ENCODE measurements around the gene USP6NL. TPM values are rescaled to one million over a fixed set of nuclear protein-coding genes. Genes with fewer than 3 reads are reported as not detected.

Gene USP6NL
- total and polyA plus RNA-seq, 9 of the 15 experiments (the other 6 are each of a cell fraction or from before 2014, with no cell fraction given), result 3.2 to 26.6 (median 19.8) TPM

DNA sequence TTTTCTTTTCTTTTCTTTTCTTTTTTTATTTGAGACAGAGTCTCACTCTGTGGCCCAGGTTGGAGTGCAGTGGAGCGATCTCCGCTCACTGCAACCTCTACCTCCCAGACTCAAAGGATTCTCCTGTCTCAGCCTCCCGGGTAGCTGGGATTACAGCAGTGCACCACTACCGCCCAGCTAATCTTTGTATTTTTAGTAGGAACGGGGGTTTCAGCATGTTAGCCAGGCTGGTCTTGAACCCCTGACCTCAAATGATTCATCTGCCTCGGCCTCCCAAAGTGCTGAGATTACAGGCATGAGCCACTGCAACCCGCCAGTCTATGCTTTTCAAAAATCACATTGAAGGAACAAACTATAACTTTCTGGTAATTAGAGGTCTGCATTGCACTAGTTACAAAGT is 2.4 kb downstream of the USP6NL start (continued):
- TF ChIP-seq RBBP5 (IDR thresholded peaks at IDR 0.05; ENCODE audit: borderline replicate concordance, insufficient read depth, low read length, poor library complexity, severe bottlenecking), result peak; percentile 4
- TF ChIP-seq SMARCA4 (IDR thresholded peaks at IDR 0.05), result 0 out of 2 replicates have a peak, but pooled peaks have one; percentile 22
- peak in 1 of 2 experiments; percentile 56; a peak in 1 of 4 replicates for TF ChIP-seq HDAC1 (IDR thresholded peaks at IDR 0.05)
- no peak for TF ChIP-seq NRF1 (conservative IDR thresholded peaks at IDR 0.05 in 1 of 2, IDR thresholded peaks at IDR 0.05 in 1 of 2)

DNA sequence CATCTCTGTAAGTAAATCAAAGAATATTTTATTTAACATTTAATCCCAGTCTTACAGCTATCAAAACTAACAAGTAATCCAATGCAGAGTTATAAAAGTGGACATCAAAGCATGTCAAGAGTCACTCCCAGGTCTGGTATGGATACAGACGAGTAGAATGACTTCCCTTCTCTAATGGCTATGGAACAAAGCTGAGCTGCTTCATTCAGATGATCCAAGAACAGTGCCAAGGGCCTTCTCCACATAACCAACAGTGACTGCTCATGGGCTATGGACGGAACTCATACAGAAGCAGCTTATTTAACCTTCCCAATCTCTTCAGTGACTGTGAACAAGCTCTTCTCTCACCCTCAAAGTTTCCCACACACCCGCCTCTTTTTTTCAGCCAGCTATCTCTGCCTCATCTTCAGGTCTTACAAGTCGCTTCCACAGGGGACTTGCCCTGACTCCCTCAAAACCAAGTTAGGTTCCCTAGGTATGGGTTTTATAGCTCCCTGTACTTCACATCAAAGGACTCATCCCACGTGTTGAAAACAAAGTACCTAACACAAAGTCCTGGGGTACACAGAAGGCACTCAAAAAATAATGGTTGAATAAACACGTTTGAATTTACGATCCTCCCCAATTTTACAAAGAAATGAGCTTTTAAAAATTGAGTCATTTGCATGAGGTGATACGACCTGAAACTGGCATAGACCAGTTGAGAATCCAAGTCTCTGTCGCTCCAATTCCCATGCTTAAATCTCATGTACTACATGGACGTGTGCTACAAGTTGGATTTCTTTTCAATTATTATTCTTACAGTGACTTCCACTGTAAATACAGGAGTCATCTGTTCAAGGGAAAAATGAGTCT is 3.1 kb downstream of the USP6NL start:
- H2AFZ ChIP-seq (ENCODE audit: low read depth, low read length), result 0 out of 2 replicates have a peak overlapping the region, but pooled peaks have one; percentile 7
- BruUV-seq (replicated peaks), result no TSS peak
- DNase-seq (ENCODE audit: extremely low read depth in 1 of 4, low spot score in 3 of 4) (peak in 2 of 4 experiments; percentile 41 to 66), FAIRE-seq (peak; percentile 15), ATAC-seq (peak; percentile 10)
- H3K4me1 ChIP-seq (replicated peaks in 1 of 2; ENCODE audit: control insufficient read depth in 2 of 2, insufficient read depth in 2 of 2, low read length in 2 of 2), result peaks cover 27 to 41% of the 10 kb centered on the region in 2 experiments
- H3K9me3 ChIP-seq (replicated peaks; ENCODE audit: control insufficient read depth, insufficient read depth, low read depth, low read length), result no peaks in the 10 kb centered on the region
- ChIA-PET POLR2A (interaction anchor here (0.5 to 3.4 kb wide), 11 partner anchors 13 to 290 kb away, joined by 3 to 18 read pairs (median 4); no protein-coding TSS in a partner anchor), CTCF (ENCODE audit: low intra/inter-chr PET ratio) (no interaction called here)
- in situ Hi-C loops (cut with MboI) (no loop called here), intact Hi-C loops (cut with micrococcal nuclease) (loop anchor here (5.0 kb wide), 1 partner anchor 71 kb away; no protein-coding TSS in a partner anchor)
- 0 out of 2 replicates have a peak, but pooled peaks cover 7% of the 10 kb centered on the region for H4K20me1 ChIP-seq (replicated peaks; ENCODE audit: control insufficient read depth, insufficient read depth, low read length)
- 0 out of 3 replicates have a peak, but pooled peaks cover 2% of the 10 kb centered on the region for H3K36me3 ChIP-seq (ENCODE audit: control insufficient read depth, insufficient read depth, low read length)
- peak overlapping the region; percentile 74 to 83; a peak in 3 of 4 replicates for H3K9ac ChIP-seq (ENCODE audit: insufficient read depth in 1 of 2, low read depth in 2 of 2, low read length in 2 of 2)
- 5% methylated on average over 10 of the region's 10 CpGs for WGBS (ENCODE audit: insufficient coverage, low coverage, missing lambda C conversion rate)
- peak overlapping the region; percentile 79 for H3K4me3 ChIP-seq
- peak overlapping the region; percentile 66 for H3K27ac ChIP-seq (ENCODE audit: extremely low read depth, low read depth, low read length)
- no peaks in the 10 kb centered on the region for H3K9me1 ChIP-seq (ENCODE audit: control insufficient read depth, insufficient read depth, low read length)
- H3K4me2 ChIP-seq (ENCODE audit: insufficient read depth, low read length), result peak overlapping the region; percentile 85
- no peaks in the 10 kb centered on the region for H3K27me3 ChIP-seq (ENCODE audit: control insufficient read depth in 2 of 2, insufficient read depth in 2 of 2, low read length in 2 of 2)
- peaks cover 80% of the 10 kb centered on the region for H3K79me2 ChIP-seq (ENCODE audit: control insufficient read depth, insufficient read depth, low read length)
- TF ChIP-seq, protein P1, sequence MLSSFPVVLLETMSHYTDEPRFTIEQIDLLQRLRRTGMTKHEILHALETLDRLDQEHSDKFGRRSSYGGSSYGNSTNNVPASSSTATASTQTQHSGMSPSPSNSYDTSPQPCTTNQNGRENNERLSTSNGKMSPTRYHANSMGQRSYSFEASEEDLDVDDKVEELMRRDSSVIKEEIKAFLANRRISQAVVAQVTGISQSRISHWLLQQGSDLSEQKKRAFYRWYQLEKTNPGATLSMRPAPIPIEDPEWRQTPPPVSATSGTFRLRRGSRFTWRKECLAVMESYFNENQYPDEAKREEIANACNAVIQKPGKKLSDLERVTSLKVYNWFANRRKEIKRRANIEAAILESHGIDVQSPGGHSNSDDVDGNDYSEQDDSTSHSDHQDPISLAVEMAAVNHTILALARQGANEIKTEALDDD (IDR thresholded peaks at IDR 0.05), result peak; percentile 92
- TF ChIP-seq RCOR1 (IDR thresholded peaks at IDR 0.05; ENCODE audit: borderline replicate concordance in 1 of 2, low read depth in 2 of 2, low read length in 2 of 2) (0 out of 4 replicates have a peak, but pooled peaks of 1 of the 2 experiments have one; percentile 26), XRCC5 (IDR thresholded peaks at IDR 0.05; ENCODE audit: low read depth, low read length) (no peak), POLR2G (IDR thresholded peaks at IDR 0.05; ENCODE audit: low read depth, low read length) (no peak), NBN (IDR thresholded peaks at IDR 0.05; ENCODE audit: low read depth) (0 out of 2 replicates have a peak, but pooled peaks have one; percentile 15), SRSF1 (IDR thresholded peaks at IDR 0.05; ENCODE audit: low read depth, low read length) (no peak)
- TF ChIP-seq, protein P2, sequence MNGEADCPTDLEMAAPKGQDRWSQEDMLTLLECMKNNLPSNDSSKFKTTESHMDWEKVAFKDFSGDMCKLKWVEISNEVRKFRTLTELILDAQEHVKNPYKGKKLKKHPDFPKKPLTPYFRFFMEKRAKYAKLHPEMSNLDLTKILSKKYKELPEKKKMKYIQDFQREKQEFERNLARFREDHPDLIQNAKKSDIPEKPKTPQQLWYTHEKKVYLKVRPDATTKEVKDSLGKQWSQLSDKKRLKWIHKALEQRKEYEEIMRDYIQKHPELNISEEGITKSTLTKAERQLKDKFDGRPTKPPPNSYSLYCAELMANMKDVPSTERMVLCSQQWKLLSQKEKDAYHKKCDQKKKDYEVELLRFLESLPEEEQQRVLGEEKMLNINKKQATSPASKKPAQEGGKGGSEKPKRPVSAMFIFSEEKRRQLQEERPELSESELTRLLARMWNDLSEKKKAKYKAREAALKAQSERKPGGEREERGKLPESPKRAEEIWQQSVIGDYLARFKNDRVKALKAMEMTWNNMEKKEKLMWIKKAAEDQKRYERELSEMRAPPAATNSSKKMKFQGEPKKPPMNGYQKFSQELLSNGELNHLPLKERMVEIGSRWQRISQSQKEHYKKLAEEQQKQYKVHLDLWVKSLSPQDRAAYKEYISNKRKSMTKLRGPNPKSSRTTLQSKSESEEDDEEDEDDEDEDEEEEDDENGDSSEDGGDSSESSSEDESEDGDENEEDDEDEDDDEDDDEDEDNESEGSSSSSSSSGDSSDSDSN (IDR thresholded peaks at IDR 0.05; ENCODE audit: borderline replicate concordance in 1 of 2, low read depth in 2 of 2, low read length in 2 of 2), result peak in 1 of 2 experiments; percentile 19; a peak in 1 of 4 replicates
